ENCODE measurements around the gene ABCA3. TPM values are rescaled to one million over a fixed set of nuclear protein-coding genes. Genes with fewer than 3 reads are reported as not detected.

The ABCA3 gene
- total and polyA plus RNA-seq, 9 donors = 2.0 to 11.3 (median 6.9) TPM

DNA sequence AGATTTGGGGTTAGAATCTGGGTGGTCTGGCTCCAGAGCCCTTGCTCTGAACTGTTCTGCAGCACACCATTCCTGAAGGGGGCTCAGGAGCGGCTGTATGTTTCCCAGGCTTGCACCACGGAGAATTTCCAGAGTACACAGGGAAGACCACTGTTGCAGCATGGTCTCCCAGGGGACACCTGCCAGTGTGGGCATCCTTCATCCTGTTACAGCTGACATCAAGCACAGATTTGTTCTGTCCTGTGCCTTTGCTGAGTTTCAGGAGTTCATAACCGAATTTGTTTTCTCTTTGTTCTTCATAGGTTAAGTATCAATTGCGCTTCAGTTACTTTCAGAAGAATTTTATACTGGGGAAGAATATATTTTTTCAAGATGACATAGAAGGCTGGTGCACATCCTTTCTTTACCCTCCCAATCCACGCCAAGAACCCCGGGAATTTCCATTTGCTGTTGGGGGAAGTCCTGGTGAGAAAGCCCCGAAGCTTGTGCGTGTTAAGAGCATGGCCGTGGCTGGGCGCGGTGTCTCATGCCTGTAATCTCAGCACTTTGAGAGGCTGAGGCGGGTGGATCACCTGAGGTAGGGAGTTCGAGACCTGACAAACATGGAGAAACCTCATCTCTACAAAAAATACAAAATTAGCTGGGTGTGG lies 26.3 kb upstream of the ABCA3 start:
- intact Hi-C loops (cut with DNase I) = no loop called here
- 89 to 93% (median 90%) methylated on average over 13 of the region's 13 CpGs for WGBS, 3 donors

DNA sequence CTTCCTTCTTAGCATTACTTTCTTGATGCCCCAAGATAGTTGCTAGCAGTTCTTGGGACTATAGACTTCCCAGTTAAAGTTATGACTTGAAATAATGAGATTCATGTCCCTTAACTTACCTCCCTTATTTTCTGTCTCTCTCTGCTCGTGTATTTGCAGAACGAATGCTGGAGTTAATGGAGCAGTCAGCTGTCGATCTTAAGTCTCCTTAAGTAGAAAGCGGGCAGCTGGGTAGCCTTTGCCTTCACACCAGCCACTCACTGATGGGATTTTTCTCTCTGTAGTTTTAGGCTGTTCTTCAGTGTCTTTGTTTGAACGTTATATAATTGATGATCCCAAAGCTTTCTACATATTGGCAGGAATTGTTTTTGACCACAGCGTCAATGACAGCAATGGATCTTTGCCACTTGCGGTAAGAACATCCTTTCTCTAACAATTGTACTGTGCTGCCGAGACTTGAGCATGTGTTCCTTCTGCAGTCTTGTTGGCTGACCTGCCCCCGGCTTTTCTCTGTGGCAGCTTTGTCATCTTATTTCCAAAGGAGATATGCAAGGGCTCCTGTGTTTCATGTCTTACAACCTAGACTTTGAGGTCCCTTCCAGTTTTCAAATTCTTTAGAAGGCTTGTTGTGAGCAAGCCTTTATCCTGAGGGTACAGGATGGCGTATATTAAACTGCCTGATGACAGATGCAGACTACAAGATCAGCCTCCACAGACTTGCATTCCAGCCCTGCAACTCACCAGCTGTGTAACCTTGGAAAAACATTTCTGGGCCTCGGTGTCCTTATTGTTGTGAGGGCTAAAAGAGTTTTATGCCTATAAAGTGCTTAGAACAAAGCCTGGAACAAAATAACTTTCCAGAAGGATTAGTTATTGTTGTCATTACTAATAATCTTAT lies 25.1 kb upstream of the ABCA3 start:
- WGBS, 3 donors = 9 to 14% (median 13%) methylated on average over 11 of the region's 11 CpGs
- no peak overlapping the region for H3K4me3 ChIP-seq
- TF ChIP-seq, protein P1, sequence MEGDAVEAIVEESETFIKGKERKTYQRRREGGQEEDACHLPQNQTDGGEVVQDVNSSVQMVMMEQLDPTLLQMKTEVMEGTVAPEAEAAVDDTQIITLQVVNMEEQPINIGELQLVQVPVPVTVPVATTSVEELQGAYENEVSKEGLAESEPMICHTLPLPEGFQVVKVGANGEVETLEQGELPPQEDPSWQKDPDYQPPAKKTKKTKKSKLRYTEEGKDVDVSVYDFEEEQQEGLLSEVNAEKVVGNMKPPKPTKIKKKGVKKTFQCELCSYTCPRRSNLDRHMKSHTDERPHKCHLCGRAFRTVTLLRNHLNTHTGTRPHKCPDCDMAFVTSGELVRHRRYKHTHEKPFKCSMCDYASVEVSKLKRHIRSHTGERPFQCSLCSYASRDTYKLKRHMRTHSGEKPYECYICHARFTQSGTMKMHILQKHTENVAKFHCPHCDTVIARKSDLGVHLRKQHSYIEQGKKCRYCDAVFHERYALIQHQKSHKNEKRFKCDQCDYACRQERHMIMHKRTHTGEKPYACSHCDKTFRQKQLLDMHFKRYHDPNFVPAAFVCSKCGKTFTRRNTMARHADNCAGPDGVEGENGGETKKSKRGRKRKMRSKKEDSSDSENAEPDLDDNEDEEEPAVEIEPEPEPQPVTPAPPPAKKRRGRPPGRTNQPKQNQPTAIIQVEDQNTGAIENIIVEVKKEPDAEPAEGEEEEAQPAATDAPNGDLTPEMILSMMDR (IDR thresholded peaks at IDR 0.05) = no peak
- TF ChIP-seq EP300 (IDR thresholded peaks at IDR 0.05) (no peak), POLR2A (IDR thresholded peaks at IDR 0.05) (no peak)

More for the DNA sequence above, 26.3 kb upstream of the ABCA3 start:
- Histone ChIP-seq H3K27me3 (no peaks in the 10 kb centered on the region), H3K4me1 (ENCODE audit: insufficient read depth) (peaks cover 4% of the 10 kb centered on the region), H3K36me3 (no peaks in the 10 kb centered on the region), H3K27ac (no peak overlapping the region), H3K4me3 (no peak overlapping the region), H3K9me3 (no peaks in the 10 kb centered on the region)
- no peak for DNase-seq
- TF ChIP-seq EP300 (IDR thresholded peaks at IDR 0.05) = no peak
- TF ChIP-seq, protein P1 (IDR thresholded peaks at IDR 0.05) = no peak
- no peak for TF ChIP-seq POLR2A (IDR thresholded peaks at IDR 0.05)

DNA sequence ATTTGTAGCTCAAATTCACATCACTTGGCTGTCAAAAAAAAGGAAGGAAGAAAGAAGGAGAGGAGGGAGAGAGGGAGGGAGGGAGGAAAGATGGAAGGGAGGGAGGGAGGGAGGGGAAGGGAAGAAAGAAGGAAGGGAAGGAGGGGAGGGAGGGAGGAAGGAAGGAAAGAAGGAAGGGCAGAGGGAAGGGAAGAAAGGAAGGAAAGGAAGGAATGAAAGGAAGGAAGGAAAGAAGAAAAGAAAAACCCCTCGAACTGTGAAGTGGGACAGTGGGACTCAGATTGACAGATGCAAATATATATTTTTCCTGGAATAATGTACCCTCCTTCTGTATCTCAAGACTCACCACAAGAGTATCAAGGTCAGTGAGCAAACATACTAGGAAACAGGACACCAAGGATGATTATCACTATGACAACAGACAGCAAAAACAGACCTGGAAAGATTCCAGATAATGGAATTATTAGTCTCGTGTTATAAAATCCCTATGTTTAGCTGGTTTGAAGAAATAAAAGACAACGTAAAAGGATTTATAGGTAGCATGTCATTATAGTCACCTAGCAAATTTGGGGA lies 24.2 kb upstream of the ABCA3 start:
- Histone ChIP-seq H3K27ac (peak overlapping the region in 1 of 2 donors; percentile 27), H3K27me3 (no peaks in the 10 kb centered on the region), H3K4me1 (ENCODE audit: insufficient read depth) (peaks cover 4% of the 10 kb centered on the region), H3K9me3 (no peaks in the 10 kb centered on the region), H3K4me3 (no peak overlapping the region), H3K36me3 (no peaks in the 10 kb centered on the region)
- intact Hi-C loops (cut with DNase I) = no loop called here
- 2 to 8% (median 4%) methylated on average over 3 of the region's 3 CpGs for WGBS, 3 donors
- TF ChIP-seq, protein P1 (IDR thresholded peaks at IDR 0.05) = no peak
- TF ChIP-seq EP300 (IDR thresholded peaks at IDR 0.05) = no peak
- no peak for TF ChIP-seq POLR2A (IDR thresholded peaks at IDR 0.05)
- DNase-seq = no peak

More for the DNA sequence above, 25.1 kb upstream of the ABCA3 start:
- DNase-seq = peak in 2 of 5 donors; percentile 29 to 35
- no peaks in the 10 kb centered on the region for H3K36me3 ChIP-seq
- H3K27ac ChIP-seq = peak overlapping the region in 1 of 2 donors; percentile 27
- peaks cover 4% of the 10 kb centered on the region for H3K4me1 ChIP-seq (ENCODE audit: insufficient read depth)
- intact Hi-C loops (cut with DNase I) = no loop called here
- no peaks in the 10 kb centered on the region for H3K9me3 ChIP-seq
- no peaks in the 10 kb centered on the region for H3K27me3 ChIP-seq

DNA sequence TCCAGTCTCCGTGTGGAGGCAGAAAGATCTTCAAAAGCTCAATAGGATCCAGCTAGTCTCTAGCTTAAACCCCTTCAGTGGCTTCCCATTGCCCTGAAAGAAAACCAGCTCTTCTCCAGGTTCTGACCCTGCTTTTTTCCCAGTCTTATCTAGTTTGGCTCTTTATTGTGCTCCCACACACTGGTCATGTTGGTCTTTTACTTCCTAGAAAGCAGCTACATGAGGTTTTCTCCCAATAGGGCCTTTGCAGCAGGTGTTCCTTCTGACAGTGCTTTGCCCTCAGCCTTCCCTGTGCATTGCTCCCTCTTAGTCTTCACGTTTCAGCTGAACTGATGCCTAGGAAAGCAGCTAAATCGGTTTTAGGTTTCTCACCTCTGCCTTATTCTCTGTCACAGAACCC lies 21.7 kb upstream of the ABCA3 start:
- Histone ChIP-seq H3K36me3 (no peaks in the 10 kb centered on the region), H3K9me3 (no peaks in the 10 kb centered on the region), H3K27me3 (no peaks in the 10 kb centered on the region), H3K4me3 (no peak overlapping the region), H3K4me1 (ENCODE audit: insufficient read depth) (peaks cover 4% of the 10 kb centered on the region), H3K27ac (no peak overlapping the region)
- 75 to 78% (median 76%) methylated on average over 3 of the region's 3 CpGs for WGBS, 3 donors
- intact Hi-C loops (cut with DNase I) = no loop called here
- no peak for DNase-seq
- TF ChIP-seq, protein P1 (IDR thresholded peaks at IDR 0.05) = no peak
- no peak for TF ChIP-seq EP300 (IDR thresholded peaks at IDR 0.05)
